Measurements from ENCODE around the gene ATP4A.
A peak's percentile ranks its signal among the peaks of the same experiment; 100 is the strongest.

ATP4A gene

DNA sequence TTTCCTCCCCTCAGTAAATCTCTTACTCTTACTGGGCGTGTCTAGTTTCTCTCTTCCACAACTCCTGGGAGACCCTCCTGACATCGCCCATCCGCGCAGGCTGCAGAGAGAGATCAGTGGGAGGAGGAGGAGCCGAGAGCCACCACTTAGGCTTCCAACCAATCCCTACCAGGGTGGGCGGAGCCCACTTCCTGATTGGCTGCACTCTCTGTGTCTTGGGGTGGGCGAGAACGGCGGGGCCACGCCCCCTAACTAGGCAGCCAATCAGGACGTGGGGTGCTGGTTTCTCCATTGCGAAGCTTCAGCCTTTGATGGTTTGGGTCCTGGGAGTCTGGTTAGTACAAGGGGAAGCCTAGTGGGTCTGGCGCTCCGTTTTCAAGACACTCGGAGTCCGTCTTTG is 22.4 kb upstream of the ATP4A start, which contains the start of gene PMIS2:
Gene PMIS2 (plus strand): TSS at position 326 of the 400 bp plus-strand sequence. CDS start 87 bp downstream, outside the sequence.
- Histone ChIP-seq H3K27me3 (ENCODE audit: insufficient read depth, poor library complexity, severe bottlenecking) (no peaks in the 10 kb centered on the region), H3K9me3 (ENCODE audit: severe bottlenecking) (no peaks in the 10 kb centered on the region), H3K4me3 (ENCODE audit: severe bottlenecking) (no peak within 1 kb of the TSS), H3K36me3 (ENCODE audit: low read depth) (no peaks in the 10 kb centered on the region), H3K4me1 (ENCODE audit: insufficient read depth, poor library complexity, severe bottlenecking) (no peaks in the 10 kb centered on the region), H3K27ac (ENCODE audit: poor library complexity, severe bottlenecking) (no peak within 1 kb of the TSS)
- DNase-seq (ENCODE audit: low spot score) (no peak), ATAC-seq (ENCODE audit: low read depth) (peak; percentile 46; the same call in 2 of the 3 replicates)
- TF ChIP-seq, protein P1, sequence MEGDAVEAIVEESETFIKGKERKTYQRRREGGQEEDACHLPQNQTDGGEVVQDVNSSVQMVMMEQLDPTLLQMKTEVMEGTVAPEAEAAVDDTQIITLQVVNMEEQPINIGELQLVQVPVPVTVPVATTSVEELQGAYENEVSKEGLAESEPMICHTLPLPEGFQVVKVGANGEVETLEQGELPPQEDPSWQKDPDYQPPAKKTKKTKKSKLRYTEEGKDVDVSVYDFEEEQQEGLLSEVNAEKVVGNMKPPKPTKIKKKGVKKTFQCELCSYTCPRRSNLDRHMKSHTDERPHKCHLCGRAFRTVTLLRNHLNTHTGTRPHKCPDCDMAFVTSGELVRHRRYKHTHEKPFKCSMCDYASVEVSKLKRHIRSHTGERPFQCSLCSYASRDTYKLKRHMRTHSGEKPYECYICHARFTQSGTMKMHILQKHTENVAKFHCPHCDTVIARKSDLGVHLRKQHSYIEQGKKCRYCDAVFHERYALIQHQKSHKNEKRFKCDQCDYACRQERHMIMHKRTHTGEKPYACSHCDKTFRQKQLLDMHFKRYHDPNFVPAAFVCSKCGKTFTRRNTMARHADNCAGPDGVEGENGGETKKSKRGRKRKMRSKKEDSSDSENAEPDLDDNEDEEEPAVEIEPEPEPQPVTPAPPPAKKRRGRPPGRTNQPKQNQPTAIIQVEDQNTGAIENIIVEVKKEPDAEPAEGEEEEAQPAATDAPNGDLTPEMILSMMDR (IDR thresholded peaks at IDR 0.05; ENCODE audit: poor library complexity, severe bottlenecking), result no peak

DNA sequence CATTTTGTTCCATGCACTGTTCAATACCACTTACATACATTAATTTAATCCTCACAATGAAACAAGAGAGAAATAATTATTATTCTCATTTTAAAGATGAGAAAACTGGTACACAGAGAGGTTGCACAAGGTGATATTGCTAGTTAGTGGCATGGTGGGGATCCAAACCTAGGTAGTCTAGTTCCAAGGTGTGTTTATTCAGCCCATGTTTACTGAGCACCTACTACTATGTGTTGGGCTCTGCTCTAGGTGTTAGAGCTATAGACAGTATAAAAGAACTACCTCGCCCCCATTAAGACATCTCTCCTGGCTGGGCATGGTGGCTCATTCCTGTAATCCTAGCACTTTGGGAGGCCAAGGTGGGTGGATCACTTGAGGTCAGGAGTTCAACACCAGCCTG is 19.3 kb upstream of the ATP4A start:
- no peaks in the 10 kb centered on the region for H3K4me1 ChIP-seq (ENCODE audit: insufficient read depth, poor library complexity, severe bottlenecking)
- H3K27ac ChIP-seq (ENCODE audit: poor library complexity, severe bottlenecking), result no peak overlapping the region
- no peaks in the 10 kb centered on the region for H3K36me3 ChIP-seq (ENCODE audit: low read depth)
- TF ChIP-seq, protein P1 (IDR thresholded peaks at IDR 0.05; ENCODE audit: poor library complexity, severe bottlenecking), result no peak
- no peak overlapping the region for H3K4me3 ChIP-seq (ENCODE audit: severe bottlenecking)
- H3K27me3 ChIP-seq (ENCODE audit: insufficient read depth, poor library complexity, severe bottlenecking), result no peaks in the 10 kb centered on the region
- DNase-seq (ENCODE audit: low spot score) (no peak), ATAC-seq (ENCODE audit: low read depth) (no peak)
- H3K9me3 ChIP-seq (ENCODE audit: severe bottlenecking), result no peaks in the 10 kb centered on the region

DNA sequence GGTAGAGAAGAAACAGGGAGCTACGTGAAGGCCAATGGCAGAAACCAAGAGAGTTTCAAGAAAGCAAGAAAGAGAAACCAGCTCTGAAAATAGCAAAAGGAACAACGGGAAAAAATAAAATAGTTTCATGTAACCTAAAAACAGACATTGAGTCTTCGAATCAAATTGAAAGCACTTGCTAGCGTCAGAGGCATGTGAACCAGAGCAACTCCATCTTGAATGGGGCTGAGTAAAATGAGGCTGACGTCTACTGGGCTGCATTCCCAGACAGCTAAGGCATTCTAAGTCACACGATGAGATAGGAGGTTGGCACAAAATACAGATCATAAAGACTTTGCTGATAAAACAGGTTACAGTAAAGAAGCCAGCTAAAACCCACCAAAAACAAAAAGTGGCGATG is 15.2 kb upstream of the ATP4A start:
- Histone ChIP-seq H3K4me3 (ENCODE audit: severe bottlenecking) (no peak overlapping the region), H3K9me3 (ENCODE audit: severe bottlenecking) (no peaks in the 10 kb centered on the region), H3K4me1 (ENCODE audit: insufficient read depth, poor library complexity, severe bottlenecking) (no peaks in the 10 kb centered on the region), H3K36me3 (ENCODE audit: low read depth) (no peaks in the 10 kb centered on the region), H3K27me3 (ENCODE audit: insufficient read depth, poor library complexity, severe bottlenecking) (no peaks in the 10 kb centered on the region), H3K27ac (ENCODE audit: poor library complexity, severe bottlenecking) (no peak overlapping the region)
- DNase-seq (ENCODE audit: low spot score), result no peak
- TF ChIP-seq, protein P1 (IDR thresholded peaks at IDR 0.05; ENCODE audit: poor library complexity, severe bottlenecking), result no peak
- ATAC-seq (ENCODE audit: low read depth), result no peak

DNA sequence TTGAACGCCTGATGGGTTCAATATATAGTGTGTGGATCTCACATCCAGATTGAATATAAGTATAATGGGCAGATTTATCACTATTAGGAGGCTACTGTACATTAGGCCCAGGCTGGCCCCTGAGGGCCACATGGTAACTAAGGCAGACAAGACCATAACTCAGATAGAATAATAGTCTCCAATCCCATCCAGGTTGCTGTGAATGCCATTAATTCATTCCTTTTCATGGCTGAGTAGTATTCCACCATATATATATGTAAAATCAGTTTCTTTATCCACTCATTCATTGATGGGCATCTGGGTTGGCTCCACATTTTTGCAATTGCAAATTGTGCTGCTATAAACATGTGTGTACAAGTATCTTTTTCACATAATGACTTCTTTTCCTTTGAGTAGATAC is 14.5 kb upstream of the ATP4A start:
- ATAC-seq (ENCODE audit: low read depth), result no peak
- Histone ChIP-seq H3K9me3 (ENCODE audit: severe bottlenecking) (no peaks in the 10 kb centered on the region), H3K27me3 (ENCODE audit: insufficient read depth, poor library complexity, severe bottlenecking) (no peaks in the 10 kb centered on the region), H3K36me3 (ENCODE audit: low read depth) (no peaks in the 10 kb centered on the region), H3K4me1 (ENCODE audit: insufficient read depth, poor library complexity, severe bottlenecking) (no peaks in the 10 kb centered on the region), H3K4me3 (ENCODE audit: severe bottlenecking) (no peak overlapping the region), H3K27ac (ENCODE audit: poor library complexity, severe bottlenecking) (no peak overlapping the region)
- DNase-seq (ENCODE audit: low spot score), result no peak
- TF ChIP-seq, protein P1 (IDR thresholded peaks at IDR 0.05; ENCODE audit: poor library complexity, severe bottlenecking), result no peak

DNA sequence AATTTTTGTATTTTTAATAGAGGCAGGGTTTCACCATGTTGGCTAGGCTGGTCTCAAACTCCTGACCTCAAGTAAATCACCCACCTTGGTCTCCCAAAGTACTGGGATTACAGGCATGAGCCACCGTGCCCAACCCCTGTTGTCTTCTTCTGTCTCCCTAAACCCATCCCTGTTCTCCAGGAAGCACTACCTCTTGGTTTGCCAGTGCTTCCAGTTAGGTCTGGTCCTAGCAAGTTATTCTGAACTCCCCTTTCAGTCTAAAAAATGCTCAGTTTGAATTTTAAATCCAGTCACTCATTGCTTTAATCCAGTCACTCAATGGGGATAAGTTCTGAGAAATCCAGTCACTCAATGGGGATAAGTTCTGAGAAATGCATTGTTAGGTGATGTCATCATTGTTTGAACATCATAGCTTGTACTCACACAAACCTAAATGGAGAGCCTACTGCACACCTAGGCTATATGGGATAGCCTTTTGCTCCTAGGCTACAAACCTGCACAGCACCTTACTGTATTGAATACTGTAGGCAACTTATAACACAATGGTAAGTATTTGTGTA is 8.0 kb upstream of the ATP4A start:
- no peak for ATAC-seq (ENCODE audit: low read depth)
- Histone ChIP-seq H3K9me3 (ENCODE audit: severe bottlenecking) (no peaks in the 10 kb centered on the region), H3K4me1 (ENCODE audit: insufficient read depth, poor library complexity, severe bottlenecking) (no peaks in the 10 kb centered on the region), H3K4me3 (ENCODE audit: severe bottlenecking) (no peak overlapping the region), H3K36me3 (ENCODE audit: low read depth) (no peaks in the 10 kb centered on the region), H3K27me3 (ENCODE audit: insufficient read depth, poor library complexity, severe bottlenecking) (no peaks in the 10 kb centered on the region), H3K27ac (ENCODE audit: poor library complexity, severe bottlenecking) (no peak overlapping the region)
- DNase-seq (ENCODE audit: low spot score), result no peak
- TF ChIP-seq, protein P1 (IDR thresholded peaks at IDR 0.05; ENCODE audit: poor library complexity, severe bottlenecking), result no peak
